Measurements from ENCODE around the gene DNAJC5.

Gene DNAJC5

DNA sequence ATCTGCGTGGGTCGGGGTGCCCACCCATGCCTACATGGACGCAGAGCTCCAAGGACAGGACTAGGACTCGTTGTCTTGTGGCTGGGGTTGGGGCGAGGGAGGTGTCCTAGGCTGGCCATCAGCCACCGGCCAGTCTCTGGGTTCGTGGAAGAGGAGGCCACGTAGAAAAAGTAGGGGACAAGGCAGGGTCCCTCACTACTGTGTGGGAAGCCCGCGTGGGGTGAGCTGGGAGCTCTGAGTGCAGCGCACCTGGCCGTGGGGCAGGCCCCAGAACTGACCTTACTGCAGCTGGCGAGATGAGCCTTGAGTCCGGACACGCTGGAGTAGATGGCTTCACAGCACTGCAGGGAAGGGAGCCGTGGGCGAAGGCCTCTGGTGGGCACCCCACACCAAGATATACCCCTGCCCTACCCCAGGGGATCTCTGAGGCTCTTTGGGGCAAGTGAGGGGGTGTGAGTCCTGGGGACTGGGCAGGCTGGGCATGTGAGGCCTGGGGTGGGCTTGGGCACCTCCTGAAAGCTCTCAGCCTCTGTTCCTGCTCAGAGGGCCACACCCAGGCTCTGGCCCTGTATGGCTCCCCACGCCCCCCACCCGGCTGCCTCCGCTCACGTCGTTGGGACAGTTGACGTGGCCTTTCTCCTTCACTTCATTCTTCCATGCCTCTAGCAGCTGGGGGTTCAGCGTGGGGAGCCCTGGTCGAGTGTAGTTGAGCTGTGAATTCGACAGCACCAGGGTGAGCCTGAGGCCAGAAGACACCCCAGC, 66.9 kb downstream of the DNAJC5 start:
- H3F3A ChIP-seq (ENCODE audit: insufficient read depth, low read length): no peaks in the 10 kb centered on the region
- no peak overlapping the region for H3K9ac ChIP-seq (ENCODE audit: low read length)
- peaks cover 62% of the 10 kb centered on the region for H3K36me3 ChIP-seq (ENCODE audit: insufficient read depth, low read length)
- no peak overlapping the region for H3K27ac ChIP-seq (ENCODE audit: low read depth, low read length, poor library complexity, severe bottlenecking)
- no peak overlapping the region for H3K4me2 ChIP-seq (ENCODE audit: low read length)
- no peaks in the 10 kb centered on the region for H4K20me1 ChIP-seq (ENCODE audit: insufficient read depth, low read length)
- no peaks in the 10 kb centered on the region for H3K9me2 ChIP-seq (ENCODE audit: low read depth, low read length)
- TF ChIP-seq, protein P1, sequence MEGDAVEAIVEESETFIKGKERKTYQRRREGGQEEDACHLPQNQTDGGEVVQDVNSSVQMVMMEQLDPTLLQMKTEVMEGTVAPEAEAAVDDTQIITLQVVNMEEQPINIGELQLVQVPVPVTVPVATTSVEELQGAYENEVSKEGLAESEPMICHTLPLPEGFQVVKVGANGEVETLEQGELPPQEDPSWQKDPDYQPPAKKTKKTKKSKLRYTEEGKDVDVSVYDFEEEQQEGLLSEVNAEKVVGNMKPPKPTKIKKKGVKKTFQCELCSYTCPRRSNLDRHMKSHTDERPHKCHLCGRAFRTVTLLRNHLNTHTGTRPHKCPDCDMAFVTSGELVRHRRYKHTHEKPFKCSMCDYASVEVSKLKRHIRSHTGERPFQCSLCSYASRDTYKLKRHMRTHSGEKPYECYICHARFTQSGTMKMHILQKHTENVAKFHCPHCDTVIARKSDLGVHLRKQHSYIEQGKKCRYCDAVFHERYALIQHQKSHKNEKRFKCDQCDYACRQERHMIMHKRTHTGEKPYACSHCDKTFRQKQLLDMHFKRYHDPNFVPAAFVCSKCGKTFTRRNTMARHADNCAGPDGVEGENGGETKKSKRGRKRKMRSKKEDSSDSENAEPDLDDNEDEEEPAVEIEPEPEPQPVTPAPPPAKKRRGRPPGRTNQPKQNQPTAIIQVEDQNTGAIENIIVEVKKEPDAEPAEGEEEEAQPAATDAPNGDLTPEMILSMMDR (IDR thresholded peaks at IDR 0.05; ENCODE audit: low read length): no peak
- TF ChIP-seq EZH2 (IDR thresholded peaks at IDR 0.05; ENCODE audit: borderline replicate concordance, low read length): no peak
- no peaks in the 10 kb centered on the region for H3K9me3 ChIP-seq (ENCODE audit: low read length)
- no peak overlapping the region for H2AFZ ChIP-seq (ENCODE audit: low read length)
- H3K4me1 ChIP-seq (ENCODE audit: insufficient read depth, low read length, severe bottlenecking): peaks cover 15% of the 10 kb centered on the region
- H3K27me3 ChIP-seq (ENCODE audit: insufficient read depth, low read length): no peaks in the 10 kb centered on the region
- H3K79me2 ChIP-seq (ENCODE audit: insufficient read depth, low read length): no peaks in the 10 kb centered on the region
- no peak overlapping the region for H3K4me3 ChIP-seq (ENCODE audit: low read depth, low read length, poor library complexity, severe bottlenecking)

DNA sequence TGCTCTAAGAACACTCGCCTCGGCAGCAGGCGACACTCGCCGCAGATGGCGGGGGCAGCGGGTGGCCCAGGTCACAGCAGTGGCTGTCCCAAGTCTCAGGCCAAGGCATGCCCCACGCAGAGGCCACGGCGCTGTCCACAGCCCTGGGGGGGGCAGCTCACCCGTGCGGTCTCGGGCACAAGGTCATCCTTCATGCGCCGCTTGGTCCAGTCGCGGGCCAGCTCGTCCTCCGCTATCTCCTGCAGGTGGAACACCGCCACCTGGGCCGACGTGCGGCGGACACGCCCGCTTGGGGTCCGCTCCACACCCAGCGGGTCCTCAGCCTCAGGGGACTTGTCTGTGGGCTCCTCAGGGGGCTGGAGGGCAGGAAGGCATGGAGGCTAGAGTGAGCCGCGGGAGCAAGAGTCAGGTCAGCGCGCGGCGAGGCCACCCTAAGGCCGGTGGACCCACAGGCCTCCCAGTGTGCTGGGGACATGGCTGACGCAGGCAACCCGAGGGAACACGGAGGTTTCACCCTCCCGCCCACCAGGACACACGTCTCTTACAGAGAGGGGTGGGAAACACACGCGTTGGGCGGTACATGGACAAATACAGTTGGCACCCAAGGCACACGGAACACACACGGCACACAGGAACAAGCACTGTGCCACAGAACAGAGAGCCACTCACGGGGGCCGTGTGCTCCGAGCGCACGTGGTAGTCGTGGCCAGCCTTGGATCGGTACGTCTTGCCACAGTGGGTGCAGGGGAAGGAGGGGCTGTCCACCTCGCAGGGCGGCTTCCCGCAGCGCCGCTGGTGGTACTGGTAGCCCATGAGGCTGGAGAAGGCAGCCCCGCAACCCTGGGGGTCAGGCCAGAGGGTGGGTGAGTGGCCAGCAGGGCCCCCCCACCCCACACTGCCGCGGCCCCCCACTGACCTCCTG, 67.8 kb downstream of the DNAJC5 start:
- H2AFZ ChIP-seq (ENCODE audit: low read length): no peak overlapping the region

DNA sequence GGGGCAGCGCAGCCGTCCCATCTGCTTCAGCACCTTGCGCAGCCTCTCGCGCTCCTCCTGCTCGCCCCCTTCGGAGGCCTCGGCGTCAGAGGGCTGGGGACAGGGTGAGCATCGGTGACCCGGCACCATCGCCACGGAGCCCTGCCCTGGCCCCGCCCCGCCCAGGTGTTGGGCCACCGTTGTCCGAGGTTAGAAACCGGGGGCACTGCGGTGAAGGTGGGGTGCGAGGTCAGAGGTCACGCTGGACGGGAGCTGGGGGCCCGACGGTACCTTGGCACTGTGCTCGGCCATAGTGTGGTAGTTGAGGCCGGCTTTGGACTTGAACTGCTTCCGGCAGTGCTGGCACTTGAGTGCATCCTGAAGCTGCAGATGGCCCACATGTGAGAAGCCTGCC, 68.4 kb downstream of the DNAJC5 start:
- TF ChIP-seq, protein P1 (IDR thresholded peaks at IDR 0.05; ENCODE audit: low read length): no peak
- no peak for TF ChIP-seq EZH2 (IDR thresholded peaks at IDR 0.05; ENCODE audit: borderline replicate concordance, low read length)
- H3K27ac ChIP-seq (ENCODE audit: low read depth, low read length, poor library complexity, severe bottlenecking): no peak overlapping the region
- H3K9me3 ChIP-seq (ENCODE audit: low read length): no peaks in the 10 kb centered on the region
- H2AFZ ChIP-seq (ENCODE audit: low read length): no peak overlapping the region
- no peaks in the 10 kb centered on the region for H3K27me3 ChIP-seq (ENCODE audit: insufficient read depth, low read length)
- no peak overlapping the region for H3K9ac ChIP-seq (ENCODE audit: low read length)
- H4K20me1 ChIP-seq (ENCODE audit: insufficient read depth, low read length): no peaks in the 10 kb centered on the region
- H3K4me2 ChIP-seq (ENCODE audit: low read length): no peak overlapping the region
- no peaks in the 10 kb centered on the region for H3K9me2 ChIP-seq (ENCODE audit: low read depth, low read length)
- H3K36me3 ChIP-seq (ENCODE audit: insufficient read depth, low read length): peaks cover 77% of the 10 kb centered on the region
- H3F3A ChIP-seq (ENCODE audit: insufficient read depth, low read length): no peaks in the 10 kb centered on the region
- H3K4me1 ChIP-seq (ENCODE audit: insufficient read depth, low read length, severe bottlenecking): peaks cover under 1% of the 10 kb centered on the region
- H3K4me3 ChIP-seq (ENCODE audit: low read depth, low read length, poor library complexity, severe bottlenecking): no peak overlapping the region
- no peaks in the 10 kb centered on the region for H3K79me2 ChIP-seq (ENCODE audit: insufficient read depth, low read length)

More for the DNA sequence above, 67.8 kb downstream of the DNAJC5 start:
- no peak overlapping the region for H3K4me2 ChIP-seq (ENCODE audit: low read length)
- peaks cover 71% of the 10 kb centered on the region for H3K36me3 ChIP-seq (ENCODE audit: insufficient read depth, low read length)
- no peak overlapping the region for H3K27ac ChIP-seq (ENCODE audit: low read depth, low read length, poor library complexity, severe bottlenecking)
- peaks cover 7% of the 10 kb centered on the region for H3K4me1 ChIP-seq (ENCODE audit: insufficient read depth, low read length, severe bottlenecking)
- no peaks in the 10 kb centered on the region for H4K20me1 ChIP-seq (ENCODE audit: insufficient read depth, low read length)
- H3K9me2 ChIP-seq (ENCODE audit: low read depth, low read length): no peaks in the 10 kb centered on the region
- H3K4me3 ChIP-seq (ENCODE audit: low read depth, low read length, poor library complexity, severe bottlenecking): no peak overlapping the region
- H3K9me3 ChIP-seq (ENCODE audit: low read length): no peaks in the 10 kb centered on the region
- H3F3A ChIP-seq (ENCODE audit: insufficient read depth, low read length): no peaks in the 10 kb centered on the region
- H3K9ac ChIP-seq (ENCODE audit: low read length): no peak overlapping the region
- H3K27me3 ChIP-seq (ENCODE audit: insufficient read depth, low read length): no peaks in the 10 kb centered on the region
- H3K79me2 ChIP-seq (ENCODE audit: insufficient read depth, low read length): no peaks in the 10 kb centered on the region
- TF ChIP-seq, protein P1 (IDR thresholded peaks at IDR 0.05; ENCODE audit: low read length): no peak
- TF ChIP-seq EZH2 (IDR thresholded peaks at IDR 0.05; ENCODE audit: borderline replicate concordance, low read length): no peak
